Esophagus muscularis mucosa (tissue), 4 donors: ENCODE data around the gene DSCAM. TPM values are rescaled to one million over a fixed set of nuclear protein-coding genes. Genes with fewer than 3 reads are reported as not detected.

Experiments
- DNase-seq: peaks from one replicate; pipeline ENCODE4 v3.0.0-alpha.2; 2017; ENCODE audit errors: extremely low spot score
- H3K27ac ChIP-seq, 4 donors: fragments of 200-600 bp; sonication (generic); replicated peaks in 1 of 4; 1 replicate in 3 of 4; 2 replicates in 1 of 4; pipeline ENCODE4 v1.5.1; 2016 to 2019; ENCODE audit warnings: mild to moderate bottlenecking in 1 of 4
- H3K27me3 ChIP-seq, 4 donors: fragments of 200-600 bp; sonication (generic); one replicate each; pipeline versions ENCODE4 v1.5.1 to v1.6.0; 2016 to 2019
- H3K36me3 ChIP-seq, 4 donors: fragments of 200-600 bp; sonication (generic); one replicate each; pipeline ENCODE4 v1.5.1; 2016 to 2019
- H3K4me1 ChIP-seq, 4 donors: fragments of 200-600 bp; sonication (generic); one replicate each; pipeline ENCODE4 v1.5.1; 2016 to 2019
- H3K4me3 ChIP-seq, 4 donors: fragments of 200-600 bp; sonication (generic); 1 replicate in 2 of 4; 2 replicates in 2 of 4; pipeline ENCODE4 v1.5.1; 2016 to 2019; ENCODE audit warnings: mild to moderate bottlenecking in 4 of 4, moderate library complexity in 1 of 4
- H3K9me3 ChIP-seq, 4 donors: fragments of 200-600 bp; sonication (generic); 1 replicate in 3 of 4; 2 replicates in 1 of 4; pipeline ENCODE4 v1.5.1; 2016 to 2019
- EP300 ChIP-seq: sonication (generic); formaldehyde crosslinking; IDR thresholded peaks from one replicate; pipeline ENCODE4 v1.6.1; 2017; ENCODE audit warnings: antibody characterized with exemption
- POLR2A ChIP-seq: fragments of 450-650 bp; IDR thresholded peaks from one replicate; pipeline ENCODE4 v1.6.1; 2017; ENCODE audit warnings: antibody characterized with exemption, moderate library complexity, mild to moderate bottlenecking, low read depth
- POLR2AphosphoS5 ChIP-seq, 2 donors: sonication (generic); formaldehyde crosslinking; IDR thresholded peaks; one replicate each; pipeline ENCODE4 v1.6.1; 2017; ENCODE audit warnings: antibody characterized with exemption in 2 of 2
- WGBS: methylation state at CpG from one replicate; pipeline ENCODE4 v1.1.5; 2018; 5-methylcytosine and 5-hydroxymethylcytosine counted together
- intact Hi-C: fragments of 100-400 bp; cut with DNase I; formaldehyde crosslinking; loops from one replicate; pipeline ENCODE4 v1.15.1; 2023
- total RNA-seq, 4 donors: library from RNA; depleted of rRNA; stranded (reverse); fragments of >200 nt; gene quantifications; one replicate each; pipeline versions ENCODE4 v1.1.0 to v1.2.1, GENCODE V29; 2016
- TF ChIP-seq, protein P1 (sequence below), 3 experiments: fragments of 200-600 bp in 2 of 3; fragments of 450-650 bp in 1 of 3; sonication (generic) in 2 of 3; IDR thresholded peaks; one replicate each; pipeline ENCODE4 v1.5.1; 2017 to 2019; ENCODE audit warnings: antibody characterized with exemption in 3 of 3, mild to moderate bottlenecking in 2 of 3, moderate library complexity in 1 of 3

DSCAM gene
- total RNA-seq, 4 donors from 2014 or later: 0.06 to 0.42 (median 0.17) TPM; not detected in 1

DNA sequence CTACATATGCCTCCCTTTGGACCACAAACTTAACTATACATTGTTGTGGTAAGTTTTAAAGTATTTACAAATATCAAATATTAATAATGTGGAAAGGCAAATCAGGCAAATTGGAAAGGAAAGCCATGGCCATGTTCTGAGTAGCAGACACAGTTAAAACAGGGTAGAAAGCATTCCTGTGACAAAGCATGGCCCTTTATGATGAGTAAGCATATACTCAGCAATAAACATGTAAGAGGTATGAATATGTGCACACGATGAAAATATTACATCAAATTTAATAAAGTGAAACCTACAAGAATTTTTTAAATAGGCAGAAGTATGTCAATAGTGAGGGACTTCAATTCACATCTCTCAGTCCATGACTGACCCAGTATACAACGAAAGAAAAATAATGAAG is 389.2 kb downstream of the DSCAM start:
- H3K4me1 ChIP-seq: no peaks in the 10 kb centered on the region
- no peak overlapping the region for H3K4me3 ChIP-seq
- WGBS: 89% methylated on average over 2 of the region's 2 CpGs
- peaks cover 0 to 4% (median 0%) of the 10 kb centered on the region in 4 donors for H3K27me3 ChIP-seq
- DNase-seq: no peak
- no peak overlapping the region for H3K27ac ChIP-seq
- no peaks in the 10 kb centered on the region for H3K9me3 ChIP-seq
- H3K36me3 ChIP-seq: no peaks in the 10 kb centered on the region
- intact Hi-C loops: no loop called here
- TF ChIP-seq POLR2A (no peak), EP300 (no peak), POLR2AphosphoS5 (IDR thresholded peaks at IDR 0.05) (no peak)
- TF ChIP-seq, protein P1, sequence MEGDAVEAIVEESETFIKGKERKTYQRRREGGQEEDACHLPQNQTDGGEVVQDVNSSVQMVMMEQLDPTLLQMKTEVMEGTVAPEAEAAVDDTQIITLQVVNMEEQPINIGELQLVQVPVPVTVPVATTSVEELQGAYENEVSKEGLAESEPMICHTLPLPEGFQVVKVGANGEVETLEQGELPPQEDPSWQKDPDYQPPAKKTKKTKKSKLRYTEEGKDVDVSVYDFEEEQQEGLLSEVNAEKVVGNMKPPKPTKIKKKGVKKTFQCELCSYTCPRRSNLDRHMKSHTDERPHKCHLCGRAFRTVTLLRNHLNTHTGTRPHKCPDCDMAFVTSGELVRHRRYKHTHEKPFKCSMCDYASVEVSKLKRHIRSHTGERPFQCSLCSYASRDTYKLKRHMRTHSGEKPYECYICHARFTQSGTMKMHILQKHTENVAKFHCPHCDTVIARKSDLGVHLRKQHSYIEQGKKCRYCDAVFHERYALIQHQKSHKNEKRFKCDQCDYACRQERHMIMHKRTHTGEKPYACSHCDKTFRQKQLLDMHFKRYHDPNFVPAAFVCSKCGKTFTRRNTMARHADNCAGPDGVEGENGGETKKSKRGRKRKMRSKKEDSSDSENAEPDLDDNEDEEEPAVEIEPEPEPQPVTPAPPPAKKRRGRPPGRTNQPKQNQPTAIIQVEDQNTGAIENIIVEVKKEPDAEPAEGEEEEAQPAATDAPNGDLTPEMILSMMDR (IDR thresholded peaks at IDR 0.05): no peak

DNA sequence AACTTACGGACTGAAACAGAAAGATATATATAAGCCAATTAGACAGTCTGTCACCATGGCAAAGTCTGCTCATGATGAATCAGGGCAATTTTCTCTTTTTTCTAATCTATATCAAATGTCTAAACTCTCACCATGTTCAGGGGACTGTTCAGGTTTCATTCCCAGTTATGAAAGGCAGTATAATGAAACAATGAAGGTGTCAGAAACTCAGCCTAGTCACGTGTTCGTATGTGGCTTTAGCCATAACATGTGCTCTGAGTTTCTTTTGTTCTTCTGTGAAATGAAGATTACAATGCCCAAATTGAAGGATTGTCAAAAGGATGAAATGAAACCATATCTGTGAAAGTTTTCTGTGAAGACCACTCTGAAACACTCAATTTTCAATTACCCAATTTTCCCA is 392.9 kb downstream of the DSCAM start:
- Histone ChIP-seq H3K9me3 (no peaks in the 10 kb centered on the region), H3K4me3 (no peak overlapping the region), H3K36me3 (no peaks in the 10 kb centered on the region), H3K27ac (no peak overlapping the region), H3K27me3 (peaks cover 0 to 4% (median 0%) of the 10 kb centered on the region in 4 donors), H3K4me1 (no peaks in the 10 kb centered on the region)
- no peak for DNase-seq
- intact Hi-C loops: no loop called here
- 92% methylated on average over 3 of the region's 3 CpGs for WGBS
- TF ChIP-seq, protein P1 (IDR thresholded peaks at IDR 0.05): no peak
- TF ChIP-seq POLR2AphosphoS5 (IDR thresholded peaks at IDR 0.05): no peak
- no peak for TF ChIP-seq EP300
- TF ChIP-seq POLR2A: no peak

DNA sequence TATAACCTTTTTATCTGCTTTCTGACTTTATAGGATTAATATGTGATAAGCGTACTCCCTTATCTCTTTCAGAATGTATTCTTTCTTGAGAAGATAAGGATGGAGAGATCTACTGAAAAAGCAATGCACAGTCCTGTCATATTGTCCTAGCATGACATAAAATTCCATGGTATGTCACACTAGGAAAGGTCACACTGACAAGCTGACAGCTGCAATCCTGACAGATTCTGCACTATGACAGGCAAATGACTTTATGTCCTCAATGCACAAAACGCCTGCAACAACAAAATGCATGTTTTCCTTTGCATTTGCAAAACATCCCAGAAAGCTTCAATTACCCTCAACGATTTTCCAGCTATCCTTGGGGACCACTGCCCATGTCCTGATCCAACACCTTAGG is 393.8 kb downstream of the DSCAM start:
- peak; percentile 31 for DNase-seq
- no peaks in the 10 kb centered on the region for H3K36me3 ChIP-seq
- 75% methylated on average over 3 of the region's 3 CpGs for WGBS
- no peaks in the 10 kb centered on the region for H3K9me3 ChIP-seq
- intact Hi-C loops: no loop called here
- H3K4me3 ChIP-seq: no peak overlapping the region
- no peak overlapping the region for H3K27ac ChIP-seq
- H3K27me3 ChIP-seq: peaks cover 0 to 4% (median 0%) of the 10 kb centered on the region in 4 donors
- TF ChIP-seq, protein P1 (IDR thresholded peaks at IDR 0.05): no peak
- no peak for TF ChIP-seq EP300
- TF ChIP-seq POLR2AphosphoS5 (IDR thresholded peaks at IDR 0.05): no peak
- TF ChIP-seq POLR2A: no peak
- no peaks in the 10 kb centered on the region for H3K4me1 ChIP-seq

DNA sequence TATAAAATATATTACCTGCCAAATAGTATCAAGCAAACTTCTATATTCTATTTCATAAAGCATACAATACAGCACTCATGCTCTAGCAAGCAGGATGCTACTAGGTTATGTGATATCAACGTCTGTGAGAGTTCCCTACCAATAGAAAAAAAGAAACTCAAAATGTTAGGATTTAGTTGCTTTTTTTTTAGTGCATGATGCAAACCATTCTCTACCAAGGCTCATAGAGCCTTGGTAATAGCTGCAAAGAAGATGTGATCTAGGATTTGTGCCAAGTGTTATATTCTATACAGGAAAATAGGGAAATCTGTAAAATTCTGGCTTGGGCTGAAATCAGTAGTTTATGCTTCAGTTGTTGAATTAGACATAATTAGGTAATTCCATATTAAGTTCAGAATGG is 394.4 kb downstream of the DSCAM start:
- intact Hi-C loops: no loop called here
- Histone ChIP-seq H3K9me3 (no peaks in the 10 kb centered on the region), H3K36me3 (no peaks in the 10 kb centered on the region), H3K4me3 (no peak overlapping the region), H3K27ac (no peak overlapping the region), H3K27me3 (peaks cover 0 to 4% (median 0%) of the 10 kb centered on the region in 4 donors), H3K4me1 (no peaks in the 10 kb centered on the region)
- no peak for DNase-seq
- 63% methylated on average over 1 of the region's 1 CpG for WGBS
- TF ChIP-seq POLR2A (no peak), POLR2AphosphoS5 (IDR thresholded peaks at IDR 0.05) (no peak), EP300 (no peak)
- TF ChIP-seq, protein P1 (IDR thresholded peaks at IDR 0.05): no peak

GRCh38 chr21:40447016-40447415 is 399.9 kb downstream of the DSCAM start:
- 84% methylated on average over 2 of the region's 2 CpGs for whole genome bisulfite sequencing
- DNase-seq: peak; percentile 81
- no peak overlapping the region for H3K27ac ChIP-seq
- H3K9me3 ChIP-seq: peaks cover 0 to 4% (median 2%) of the 10 kb centered on the region in 4 donors
- TF ChIP-seq POLR2AphosphoS5 (IDR thresholded peaks at IDR 0.05): no peak
- TF ChIP-seq, protein P1 (IDR thresholded peaks at IDR 0.05): no peak
- TF ChIP-seq POLR2A: no peak
- no peak for TF ChIP-seq EP300
- no peaks in the 10 kb centered on the region for H3K27me3 ChIP-seq
- intact Hi-C loops: no loop called here
- no peaks in the 10 kb centered on the region for H3K4me1 ChIP-seq
- H3K4me3 ChIP-seq: no peak overlapping the region
- no peaks in the 10 kb centered on the region for H3K36me3 ChIP-seq
